Immature natural killer cell (primary cell): ENCODE results near the gene AHI1. TPM values are rescaled to one million over a fixed set of nuclear protein-coding genes. Genes with fewer than 3 reads are reported as not detected.
"Not testable (repeated sequence)": the region's sequence is repeated elsewhere in the genome, so short reads cannot be mapped to it uniquely, and the experiment has no call there.

Experiments
- DNase-seq, 3 donors: peaks; one replicate each; pipeline ENCODE4 v3.0.0; 2022; ENCODE audit warnings: mixed read lengths in 1 of 3
- H3K27ac Mint-ChIP-seq, 6 donors: one replicate each; pipeline ENCODE4 v1.8.0; 2020; ENCODE audit warnings: mixed read lengths in 6 of 6, mild to moderate bottlenecking in 5 of 6, inconsistent platforms in 4 of 6, moderate library complexity in 3 of 6
- H3K27me3 Mint-ChIP-seq, 3 donors: one replicate each; pipeline ENCODE4 v1.8.0; 2020 to 2021; ENCODE audit warnings: low read depth in 3 of 3, mild to moderate bottlenecking in 3 of 3, mixed read lengths in 3 of 3, moderate library complexity in 3 of 3, inconsistent platforms in 1 of 3
- H3K36me3 Mint-ChIP-seq, 3 donors: one replicate each; pipeline ENCODE4 v1.8.0; 2020; ENCODE audit warnings: mixed read lengths in 3 of 3, inconsistent platforms in 2 of 3, mild to moderate bottlenecking in 2 of 3
- H3K4me1 Mint-ChIP-seq, 2 donors: one replicate each; pipeline ENCODE4 v1.8.0; 2020; ENCODE audit warnings: inconsistent platforms in 2 of 2, mild to moderate bottlenecking in 2 of 2, mixed read lengths in 2 of 2, moderate library complexity in 1 of 2
- H3K4me3 Mint-ChIP-seq, 5 donors: one replicate each; pipeline ENCODE4 v1.8.0; 2020; ENCODE audit warnings: mild to moderate bottlenecking in 5 of 5, mixed read lengths in 5 of 5, inconsistent platforms in 3 of 5, moderate library complexity in 3 of 5
- H3K9me3 Mint-ChIP-seq, 6 donors: one replicate each; pipeline ENCODE4 v1.8.0; 2020; ENCODE audit warnings: mild to moderate bottlenecking in 6 of 6, mixed read lengths in 6 of 6, inconsistent platforms in 4 of 6, moderate library complexity in 3 of 6
- polyA plus RNA-seq, 3 donors: library from polyadenylated mRNA; unstranded; fragments of 300-500 nt; fragmentation: Illumina TruSeq; gene quantifications; one replicate each; pipeline ENCODE4 v1.2.3, GENCODE V29; 2021

AHI1 gene
- polyA plus RNA-seq, 3 donors from 2014 or later, result 1.5 to 4.9 (median 4.5) TPM

- Mint-ChIP-seq H3K4me3 (no peak overlapping the region), H3K4me1 (peaks cover 2 to 7% of the 10 kb centered on the region in 2 donors), H3K27ac (no peak overlapping the region), H3K27me3 (peaks cover 0 to 1% (median 0%) of the 10 kb centered on the region in 3 donors), H3K36me3 (peaks cover 3 to 6% (median 5%) of the 10 kb centered on the region in 3 donors), H3K9me3 (no peaks in the 10 kb centered on the region)
- no peak for DNase-seq
These were observed 150.8 kb downstream of the AHI1 start for GRCh38 chr6:135346747-135347146.

DNA sequence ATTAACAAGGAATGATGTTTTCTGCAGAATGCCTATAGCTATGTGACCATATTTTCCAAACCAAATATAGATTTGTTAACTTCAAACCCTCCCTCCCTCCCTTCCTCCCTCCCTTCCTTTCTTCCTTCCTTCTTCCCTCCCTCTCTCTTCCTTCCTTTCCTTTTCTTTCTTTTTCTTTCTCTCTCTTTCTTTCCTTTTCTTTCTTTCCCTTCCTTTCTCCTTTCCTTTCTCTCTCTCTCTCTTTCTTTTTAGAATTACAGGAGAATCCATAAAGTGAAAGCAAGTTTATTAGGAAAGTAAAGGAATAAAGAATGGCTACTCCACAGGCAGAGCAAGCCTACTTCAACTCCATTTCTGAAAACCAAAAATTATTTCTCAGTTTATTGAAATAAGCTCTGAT, 153.0 kb downstream of the AHI1 start:
- no peak for DNase-seq
- peaks cover 2 to 7% of the 10 kb centered on the region in 2 donors for H3K4me1 Mint-ChIP-seq
- H3K27ac Mint-ChIP-seq, result no peak overlapping the region
- H3K9me3 Mint-ChIP-seq, result no peaks in the 10 kb centered on the region
- H3K27me3 Mint-ChIP-seq, result peaks cover 0 to 1% (median 0%) of the 10 kb centered on the region in 3 donors
- no peak overlapping the region for H3K4me3 Mint-ChIP-seq
- peaks cover 6 to 8% (median 6%) of the 10 kb centered on the region in 3 donors for H3K36me3 Mint-ChIP-seq

DNA sequence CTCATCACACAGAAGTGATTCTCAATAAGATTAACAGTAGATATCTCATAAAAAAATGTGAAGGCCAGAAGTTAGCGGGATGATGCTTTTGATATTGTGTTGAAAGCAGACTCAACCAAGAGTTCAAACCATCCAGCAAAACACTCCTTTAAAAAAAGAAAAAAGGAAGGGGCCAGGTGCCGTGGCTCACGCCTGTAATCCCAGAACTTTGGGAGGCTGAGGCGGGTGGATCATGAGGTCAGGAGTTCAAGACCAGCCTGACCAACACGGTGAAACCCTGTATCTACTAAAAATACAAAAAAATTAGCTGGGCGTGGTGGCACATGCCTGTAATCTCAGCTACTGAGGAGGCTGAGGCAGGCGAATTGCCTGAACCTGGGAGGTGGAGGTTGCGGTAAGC, 157.6 kb downstream of the AHI1 start:
- not testable (repeated sequence) for H3K4me3 Mint-ChIP-seq, DNase-seq, H3K9me3 Mint-ChIP-seq, H3K36me3 Mint-ChIP-seq, H3K4me1 Mint-ChIP-seq, H3K27me3 Mint-ChIP-seq, H3K27ac Mint-ChIP-seq

DNA sequence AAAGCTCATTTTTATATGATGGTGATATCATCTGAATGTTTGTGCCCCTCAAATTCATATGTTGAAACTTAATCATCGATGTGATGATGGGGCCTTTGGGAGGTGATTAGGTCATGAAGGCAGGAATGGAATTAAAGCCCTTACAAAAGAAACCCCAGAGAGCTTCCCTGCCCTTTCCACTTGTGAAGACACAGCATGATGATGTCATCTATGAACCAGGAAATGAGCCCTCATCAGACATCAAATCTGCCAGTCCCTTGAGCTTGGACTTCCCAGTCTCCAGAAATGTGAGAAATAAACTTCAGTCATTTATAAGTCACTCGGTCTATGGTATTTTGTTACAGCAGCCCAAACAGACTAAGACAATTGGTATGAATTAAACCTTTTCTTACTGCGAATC, 163.4 kb downstream of the AHI1 start:
- Mint-ChIP-seq H3K4me1 (no peaks in the 10 kb centered on the region), H3K27ac (no peak overlapping the region), H3K36me3 (peaks cover 0 to 12% (median 0%) of the 10 kb centered on the region in 3 donors)

DNA sequence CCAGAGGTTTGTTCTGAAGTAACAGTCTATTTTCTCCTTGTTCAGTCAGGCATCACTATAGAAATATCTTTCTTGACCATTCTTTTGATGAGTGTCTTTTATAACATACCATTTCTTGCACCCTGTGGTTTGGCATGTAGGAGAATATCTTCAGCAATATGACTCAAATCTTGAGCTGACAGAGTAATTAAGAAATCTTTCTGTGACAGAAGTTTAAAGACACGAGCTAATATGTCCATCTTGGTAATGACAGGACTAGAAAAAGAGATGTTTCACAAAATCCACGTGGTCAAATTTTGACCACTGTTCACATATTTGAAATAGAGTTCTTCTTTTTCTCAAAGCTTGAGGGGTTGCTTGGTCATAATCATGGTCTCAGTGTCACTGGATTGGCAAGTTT, 166.5 kb downstream of the AHI1 start:
- Mint-ChIP-seq H3K4me1 (peaks cover 0 to 8% of the 10 kb centered on the region in 2 donors), H3K9me3 (no peaks in the 10 kb centered on the region), H3K36me3 (peaks cover 0 to 19% (median 0%) of the 10 kb centered on the region in 3 donors), H3K27ac (no peak overlapping the region), H3K27me3 (peaks cover 0 to 3% (median 1%) of the 10 kb centered on the region in 3 donors), H3K4me3 (no peak overlapping the region)
- DNase-seq, result no peak

More for the DNA sequence above, 163.4 kb downstream of the AHI1 start:
- no peak for DNase-seq
- H3K27me3 Mint-ChIP-seq, result peaks cover 0 to 3% (median 1%) of the 10 kb centered on the region in 3 donors
- no peak overlapping the region for H3K4me3 Mint-ChIP-seq
- H3K9me3 Mint-ChIP-seq, result no peaks in the 10 kb centered on the region

GRCh38 chr6:135329851-135330803, 167.4 kb downstream of the AHI1 start:
- DNase-seq, result no peak
- H3K4me1 Mint-ChIP-seq, result peaks cover 0 to 8% of the 10 kb centered on the region in 2 donors
- H3K36me3 Mint-ChIP-seq, result peaks cover 0 to 19% (median 0%) of the 10 kb centered on the region in 3 donors
- H3K9me3 Mint-ChIP-seq, result peaks cover 0 to 2% (median 0%) of the 10 kb centered on the region in 6 donors
- no peak overlapping the region for H3K27ac Mint-ChIP-seq
- peaks cover 0 to 3% (median 1%) of the 10 kb centered on the region in 3 donors for H3K27me3 Mint-ChIP-seq
- H3K4me3 Mint-ChIP-seq, result no peak overlapping the region

GRCh38 chr6:135328136-135328535, 169.4 kb downstream of the AHI1 start:
- H3K4me3 Mint-ChIP-seq, result no peak overlapping the region
- H3K36me3 Mint-ChIP-seq, result peaks cover 0 to 19% (median 0%) of the 10 kb centered on the region in 3 donors
- peaks cover 0 to 3% (median 1%) of the 10 kb centered on the region in 3 donors for H3K27me3 Mint-ChIP-seq
- no peak for DNase-seq
- no peak overlapping the region for H3K27ac Mint-ChIP-seq
- H3K9me3 Mint-ChIP-seq, result peaks cover 0 to 2% (median 0%) of the 10 kb centered on the region in 6 donors
- peaks cover 9 to 17% of the 10 kb centered on the region in 2 donors for H3K4me1 Mint-ChIP-seq

- peaks cover 17 to 30% of the 10 kb centered on the region in 2 donors for H3K4me1 Mint-ChIP-seq
- no peak overlapping the region for H3K4me3 Mint-ChIP-seq
- H3K27me3 Mint-ChIP-seq, result no peaks in the 10 kb centered on the region
- H3K9me3 Mint-ChIP-seq, result peaks cover 0 to 2% (median 0%) of the 10 kb centered on the region in 6 donors
- peaks cover 0 to 14% (median 0%) of the 10 kb centered on the region in 3 donors for H3K36me3 Mint-ChIP-seq
- H3K27ac Mint-ChIP-seq, result no peak overlapping the region
- no peak for DNase-seq
These were observed 171.7 kb downstream of the AHI1 start for GRCh38 chr6:135325624-135326424.

- DNase-seq, result no peak
- H3K4me1 Mint-ChIP-seq, result peaks cover 17 to 30% of the 10 kb centered on the region in 2 donors
- H3K9me3 Mint-ChIP-seq, result peaks cover 0 to 2% (median 0%) of the 10 kb centered on the region in 6 donors
- H3K27ac Mint-ChIP-seq, result no peak overlapping the region
- no peak overlapping the region for H3K4me3 Mint-ChIP-seq
- peaks cover 0 to 16% (median 2%) of the 10 kb centered on the region in 3 donors for H3K36me3 Mint-ChIP-seq
- H3K27me3 Mint-ChIP-seq, result peaks cover 0 to 4% (median 0%) of the 10 kb centered on the region in 3 donors
These were observed 173.0 kb downstream of the AHI1 start for GRCh38 chr6:135324531-135324930.

- peaks cover 0 to 12% (median 2%) of the 10 kb centered on the region in 3 donors for H3K36me3 Mint-ChIP-seq
- peaks cover 17 to 30% of the 10 kb centered on the region in 2 donors for H3K4me1 Mint-ChIP-seq
- peaks cover 0 to 2% (median 0%) of the 10 kb centered on the region in 6 donors for H3K9me3 Mint-ChIP-seq
- H3K27me3 Mint-ChIP-seq, result peaks cover 0 to 4% (median 0%) of the 10 kb centered on the region in 3 donors
- no peak overlapping the region for H3K4me3 Mint-ChIP-seq
- DNase-seq, result no peak
- H3K27ac Mint-ChIP-seq, result no peak overlapping the region
These were observed 173.6 kb downstream of the AHI1 start for GRCh38 chr6:135323979-135324378.

DNA sequence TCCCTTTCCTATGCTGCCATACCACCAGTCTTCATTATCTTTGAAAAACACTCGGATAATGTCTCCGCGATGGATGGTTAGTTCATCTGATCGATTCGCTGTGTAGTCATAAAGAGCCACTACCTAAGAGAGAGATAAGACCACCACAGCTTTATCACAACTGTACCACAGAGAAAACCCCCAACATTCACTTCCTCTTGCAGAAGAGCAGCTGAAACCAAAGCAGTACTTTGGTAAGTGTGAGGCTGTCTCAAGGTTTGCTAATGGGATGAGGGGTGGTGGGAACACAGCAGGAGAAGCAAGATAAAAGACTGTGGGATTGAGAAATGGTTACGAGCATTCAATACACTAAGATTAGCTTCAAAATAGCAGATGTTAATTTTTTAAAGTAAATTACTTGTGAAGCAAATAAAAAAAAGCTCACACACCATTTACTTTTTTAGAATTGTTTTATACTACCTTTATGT, 174.3 kb downstream of the AHI1 start:
- peak overlapping the region; percentile 30 to 78 (median 66) for H3K4me3 Mint-ChIP-seq
- DNase-seq, result peak; percentile 26 to 38 (median 36)
- peaks cover 0 to 4% (median 0%) of the 10 kb centered on the region in 3 donors for H3K27me3 Mint-ChIP-seq
- H3K4me1 Mint-ChIP-seq, result peaks cover 17 to 30% of the 10 kb centered on the region in 2 donors
- H3K36me3 Mint-ChIP-seq, result peaks cover 0 to 6% (median 2%) of the 10 kb centered on the region in 3 donors
- H3K9me3 Mint-ChIP-seq, result peaks cover 0 to 2% (median 0%) of the 10 kb centered on the region in 6 donors
- H3K27ac Mint-ChIP-seq, result peak overlapping the region in 4 of 6 donors; percentile 7 to 62 (median 46)

DNA sequence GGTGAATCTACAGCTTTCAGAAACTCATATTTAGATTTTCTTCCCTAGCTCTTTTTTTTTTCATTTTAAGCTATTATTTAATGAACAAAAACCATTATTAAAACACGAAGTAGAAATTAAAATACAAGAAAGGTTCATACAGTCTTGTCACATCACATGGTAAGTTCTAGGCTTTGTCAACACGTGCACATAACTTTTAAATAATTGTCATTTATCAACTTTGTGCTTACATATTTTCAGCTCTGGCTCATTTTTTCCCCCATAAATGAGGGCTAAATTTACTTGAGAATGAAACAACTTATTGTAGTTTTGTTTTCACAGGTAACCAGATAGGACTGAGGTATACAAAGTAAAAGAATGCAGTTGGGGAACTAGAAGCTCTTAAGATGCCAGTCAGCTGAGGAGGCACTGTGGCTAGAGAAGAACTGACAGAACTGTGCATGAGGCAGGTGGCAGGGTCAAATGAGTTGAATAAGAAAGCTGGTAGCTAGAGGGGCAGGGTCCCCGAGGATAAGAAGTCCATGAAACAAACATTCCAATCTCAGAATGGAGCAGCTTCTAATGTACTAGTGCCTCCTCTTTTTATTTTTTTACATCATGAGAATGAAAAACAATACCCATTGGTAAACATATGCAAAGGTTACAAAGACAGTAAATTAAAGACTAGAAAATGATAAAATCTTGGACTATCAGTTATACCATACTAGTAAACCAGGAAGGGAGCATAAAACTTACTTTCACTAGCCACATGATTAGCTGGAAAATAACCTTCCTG, 174.9 kb downstream of the AHI1 start:
- H3K36me3 Mint-ChIP-seq, result peaks cover 0 to 7% (median 3%) of the 10 kb centered on the region in 3 donors
- peaks cover 0 to 2% (median 0%) of the 10 kb centered on the region in 6 donors for H3K9me3 Mint-ChIP-seq
- no peak for DNase-seq
- peak overlapping the region; percentile 30 to 78 (median 66) for H3K4me3 Mint-ChIP-seq
- H3K27me3 Mint-ChIP-seq, result peaks cover 0 to 4% (median 0%) of the 10 kb centered on the region in 3 donors
- peak overlapping the region in 4 of 6 donors; percentile 7 to 62 (median 28) for H3K27ac Mint-ChIP-seq
- H3K4me1 Mint-ChIP-seq, result peaks cover 17 to 30% of the 10 kb centered on the region in 2 donors
